GM19463 (cell line): ENCODE measurements around the gene PSMG1.
"Not testable (repeated sequence)": the region's sequence is repeated elsewhere in the genome, so short reads cannot be mapped to it uniquely, and the experiment has no call there.

Source experiments
- ATAC-seq: cut with Tn5 transposase; IDR thresholded peaks from one replicate; pipeline ENCODE4 v1.9.1; 2021; ENCODE audit warnings: mild to moderate bottlenecking, moderate library complexity; ENCODE audit not compliant: unreplicated experiment

Gene PSMG1

GRCh38 chr21:39159342-39160063 is 23.7 kb downstream of the PSMG1 start:
- ATAC-seq = no peak

GRCh38 chr21:39157241-39157640 is 26.0 kb downstream of the PSMG1 start:
- not testable (repeated sequence) for ATAC-seq

- no peak for ATAC-seq
These were observed 27.2 kb downstream of the PSMG1 start for GRCh38 chr21:39156024-39156423.

- no peak for ATAC-seq
These were observed 27.7 kb downstream of the PSMG1 start for GRCh38 chr21:39155578-39155977.

- ATAC-seq = no peak
These were observed 29.4 kb downstream of the PSMG1 start for GRCh38 chr21:39153842-39154241.

- ATAC-seq = no peak
These were observed 29.9 kb downstream of the PSMG1 start for GRCh38 chr21:39153373-39153772.

GRCh38 chr21:39152271-39152670 is 31.0 kb downstream of the PSMG1 start:
- no peak for ATAC-seq

GRCh38 chr21:39150877-39151276 is 32.4 kb downstream of the PSMG1 start:
- no peak for ATAC-seq

GRCh38 chr21:39150316-39150715 is 32.9 kb downstream of the PSMG1 start:
- ATAC-seq = no peak

GRCh38 chr21:39149882-39150281 is 33.4 kb downstream of the PSMG1 start:
- no peak for ATAC-seq

- no peak for ATAC-seq
These were observed 34.3 kb downstream of the PSMG1 start for GRCh38 chr21:39148975-39149374.

GRCh38 chr21:39144191-39144590 is 39.1 kb downstream of the PSMG1 start:
- no peak for ATAC-seq

- ATAC-seq = no peak
These were observed 40.3 kb downstream of the PSMG1 start for GRCh38 chr21:39142972-39143371.

- no peak for ATAC-seq
These were observed 41.7 kb downstream of the PSMG1 start for GRCh38 chr21:39141502-39141901.

- ATAC-seq = no peak
These were observed 45.7 kb downstream of the PSMG1 start for GRCh38 chr21:39137248-39138178.

- ATAC-seq = no peak
These were observed 46.5 kb downstream of the PSMG1 start for GRCh38 chr21:39136711-39137110.

GRCh38 chr21:39136138-39136537 is 47.1 kb downstream of the PSMG1 start:
- not testable (repeated sequence) for ATAC-seq

- no peak for ATAC-seq
These were observed 48.9 kb downstream of the PSMG1 start for GRCh38 chr21:39134288-39134810.

GRCh38 chr21:39132248-39132647 is 51.0 kb downstream of the PSMG1 start:
- no peak for ATAC-seq

- no peak for ATAC-seq
These were observed 51.5 kb downstream of the PSMG1 start for GRCh38 chr21:39131791-39132190.

- no peak for ATAC-seq
These were observed 55.7 kb downstream of the PSMG1 start for GRCh38 chr21:39127506-39127905.

GRCh38 chr21:39126486-39126806 is 56.8 kb downstream of the PSMG1 start:
- no peak for ATAC-seq
